Epidermal melanocyte (primary cell): Measurements from ENCODE around the gene CDCA8.

ENCODE experiments used
- DNase-seq: peaks from one replicate; pipeline ENCODE4 v3.0.0; 2011; ENCODE audit warnings: low spot score; ENCODE audit not compliant: insufficient read length

CDCA8 gene

DNA sequence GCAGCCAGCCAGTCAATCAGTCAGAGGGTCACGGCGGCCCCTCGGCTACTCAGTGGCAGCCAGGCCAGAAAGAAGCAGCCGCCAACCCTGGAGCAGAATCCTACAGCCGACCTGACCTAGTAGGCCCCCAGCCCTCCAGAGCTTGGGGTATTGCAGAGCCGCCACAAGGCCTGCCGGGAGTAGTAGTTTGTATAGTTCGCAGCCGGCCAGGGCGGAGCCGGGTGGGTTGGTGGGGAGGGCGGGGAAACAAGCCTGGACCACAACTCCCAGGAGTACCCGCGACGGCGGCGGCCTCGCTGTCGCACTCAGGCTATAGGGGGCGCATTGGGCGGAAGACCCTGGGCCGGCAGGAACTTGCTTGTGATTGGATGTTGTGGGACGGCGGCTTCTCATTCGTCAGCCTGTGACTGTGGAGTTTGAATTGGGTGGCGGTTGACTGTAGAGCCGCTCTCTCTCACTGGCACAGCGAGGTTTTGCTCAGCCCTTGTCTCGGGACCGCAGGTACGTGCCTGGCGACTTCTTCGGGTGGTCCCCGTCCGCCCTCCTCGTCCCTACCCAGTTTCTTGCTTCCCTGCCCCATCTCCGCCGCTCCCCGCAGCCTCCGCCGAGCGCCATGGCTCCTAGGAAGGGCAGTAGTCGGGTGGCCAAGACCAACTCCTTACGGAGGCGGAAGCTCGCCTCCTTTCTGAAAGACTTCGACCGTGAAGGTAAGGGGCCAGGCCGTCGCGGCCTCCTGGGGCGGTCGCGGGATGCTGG, at the start of gene CDCA8:
CDCA8 (plus strand) TSS at position 439 of the 756 bp plus-strand sequence; CDS start at position 614, 175 bp downstream.
- DNase-seq, result peak; percentile 98

DNA sequence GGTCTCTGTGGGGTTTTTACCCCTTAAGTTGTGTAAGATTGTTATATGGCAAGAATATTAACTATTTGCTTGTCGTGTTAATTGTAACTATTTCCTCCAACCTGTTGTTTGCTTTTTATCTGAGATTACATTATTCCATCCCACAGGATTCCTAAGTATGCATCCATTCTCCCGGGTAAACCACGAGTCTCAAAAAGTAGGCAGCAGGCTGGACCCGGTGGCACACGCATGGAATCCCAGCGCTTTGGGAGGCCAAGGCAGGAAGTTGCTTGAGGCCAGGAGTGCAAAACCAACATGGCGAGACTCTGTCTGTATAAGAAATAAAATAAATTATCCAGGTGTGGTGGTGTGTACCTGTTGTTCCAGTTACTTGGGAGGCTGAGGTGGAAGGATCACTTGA, 45.0 kb upstream of the CDCA8 start:
- no peak for DNase-seq

DNA sequence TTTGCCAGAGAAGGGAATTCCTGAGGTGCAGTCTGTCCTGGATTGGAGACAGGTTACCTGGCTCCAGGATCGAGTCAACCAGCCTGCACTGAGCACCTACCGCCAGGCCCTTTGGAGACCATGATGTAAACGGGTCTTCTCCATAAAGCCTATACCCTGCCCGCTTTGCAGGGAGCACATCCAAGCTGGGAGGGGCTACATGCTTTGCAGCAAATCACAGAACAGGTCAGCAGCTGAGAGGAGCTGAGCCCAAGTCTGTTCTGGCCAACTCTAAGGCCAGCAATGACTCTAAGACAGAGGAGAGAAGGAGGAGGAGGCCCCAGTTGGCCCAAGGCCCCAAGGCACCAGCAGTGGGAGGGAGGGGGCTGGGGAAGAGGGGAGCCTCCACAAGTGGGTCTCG, 42.1 kb upstream of the CDCA8 start:
- DNase-seq, result no peak

DNA sequence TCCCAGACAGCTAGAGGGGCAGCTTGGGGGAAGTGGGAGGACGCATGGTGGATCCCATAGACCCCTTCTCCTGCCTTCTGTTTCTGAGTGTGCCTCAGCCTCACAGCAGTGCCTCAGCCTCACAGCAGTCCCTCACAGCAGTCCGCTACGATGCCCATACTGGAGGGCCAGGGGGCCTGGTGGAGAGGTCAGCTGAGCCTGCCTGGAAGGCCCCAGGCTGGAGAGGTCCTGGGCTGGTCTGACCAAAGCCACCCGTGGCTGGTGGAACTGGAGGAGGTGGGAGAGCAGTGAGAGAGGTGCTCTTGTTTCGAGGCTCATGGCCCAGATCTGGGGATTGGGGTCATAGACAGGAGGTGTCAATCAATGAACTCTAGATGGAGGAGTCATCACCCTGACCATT, 41.6 kb upstream of the CDCA8 start:
- DNase-seq, result no peak

DNA sequence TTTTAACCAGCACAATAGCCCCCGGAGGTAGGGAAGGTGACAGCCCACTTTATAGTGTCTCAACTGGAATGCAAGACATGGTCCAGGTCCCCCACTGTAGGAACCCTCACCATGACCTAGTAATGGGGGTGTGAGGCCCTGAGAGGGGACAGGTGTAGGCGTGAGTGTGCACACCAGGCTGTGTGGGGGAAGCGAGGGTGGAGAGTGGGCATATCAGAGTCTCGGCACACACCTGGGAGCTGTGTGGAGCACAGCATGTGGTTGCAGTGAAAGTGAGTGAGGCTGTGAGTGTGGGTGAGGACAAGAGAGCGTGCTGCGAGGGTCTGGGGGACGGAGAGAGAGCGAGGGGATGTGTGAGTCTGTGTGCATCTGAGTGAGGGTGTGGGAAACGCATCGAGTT, 40.5 kb upstream of the CDCA8 start:
- DNase-seq, result no peak

DNA sequence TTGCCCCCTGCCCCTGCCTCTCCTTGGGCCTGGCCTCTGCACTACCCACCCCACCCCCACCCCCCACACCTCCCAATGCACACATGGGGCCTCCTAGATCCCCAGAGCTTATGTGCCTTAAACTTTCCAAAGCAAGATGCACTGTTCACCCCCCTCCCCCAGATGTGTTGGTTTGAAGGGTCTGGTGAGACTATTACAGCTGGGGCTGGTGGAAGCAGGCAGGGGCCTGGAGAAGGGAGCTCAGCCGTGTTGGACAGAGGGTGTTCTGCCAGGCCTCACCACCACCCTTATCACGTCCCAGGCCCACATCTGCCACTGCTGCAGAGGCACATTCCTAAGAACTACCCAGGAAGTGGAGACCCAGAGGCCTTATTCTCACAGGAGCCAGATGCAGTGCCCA, 39.3 kb upstream of the CDCA8 start:
- DNase-seq, result no peak

DNA sequence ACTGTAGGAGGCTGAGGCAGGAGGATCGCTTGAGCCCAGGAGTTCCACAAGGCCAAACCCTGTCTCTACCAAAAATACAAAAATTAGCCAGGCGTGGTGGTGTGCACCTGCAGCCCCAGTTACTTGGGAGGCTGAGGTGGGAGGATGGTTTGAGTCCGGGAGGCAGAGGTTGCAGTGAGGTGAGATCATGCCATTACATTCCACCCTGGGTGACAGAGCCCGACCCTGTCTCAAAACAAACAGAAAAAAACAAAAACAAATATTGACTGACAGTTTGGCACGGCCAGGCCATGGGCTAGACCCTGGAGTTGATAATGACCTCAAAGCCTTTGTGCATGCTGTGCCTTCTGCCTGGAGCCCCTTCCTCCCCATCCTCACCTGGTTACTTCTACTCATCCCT, 38.4 kb upstream of the CDCA8 start:
- no peak for DNase-seq

DNA sequence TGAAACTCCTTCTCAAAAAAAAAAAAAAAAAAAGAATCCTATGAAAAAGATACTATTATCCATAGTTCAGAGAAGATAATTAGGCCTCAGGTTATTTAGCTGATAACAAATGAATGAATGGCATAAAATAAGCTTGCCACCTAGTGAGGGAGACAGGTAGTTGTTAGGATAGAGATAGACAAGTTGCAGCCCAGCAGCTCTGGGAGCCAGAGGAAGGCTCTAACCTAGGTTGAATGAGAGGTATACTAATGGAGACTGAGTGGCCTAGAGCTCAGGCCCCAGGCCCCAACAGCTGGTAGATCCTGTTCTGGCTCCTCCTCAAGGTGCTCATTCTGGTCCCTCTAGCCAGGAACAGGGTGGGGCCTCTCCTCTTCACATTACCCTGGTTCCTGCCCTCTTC, 37.0 kb upstream of the CDCA8 start:
- no peak for DNase-seq

DNA sequence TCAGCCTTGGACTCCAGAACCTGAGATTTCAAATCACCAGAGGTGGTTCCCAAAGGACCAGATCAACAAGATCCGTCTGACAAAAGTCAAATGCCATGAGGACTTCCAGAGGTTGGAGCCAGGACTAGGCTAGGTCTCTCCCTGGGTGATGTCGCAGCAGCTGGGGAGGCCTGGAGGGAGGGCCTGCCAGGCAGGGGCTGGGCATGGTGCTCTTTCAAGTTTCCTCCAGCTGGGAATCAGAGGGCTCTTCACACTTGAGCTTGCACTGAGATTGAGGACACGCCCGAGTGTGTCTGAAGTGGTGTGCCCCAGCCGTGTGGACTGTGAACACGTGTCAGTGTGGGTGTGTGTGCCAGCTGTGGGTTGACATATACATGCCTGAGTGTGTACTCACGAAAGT, 36.3 kb upstream of the CDCA8 start:
- DNase-seq, result no peak

DNA sequence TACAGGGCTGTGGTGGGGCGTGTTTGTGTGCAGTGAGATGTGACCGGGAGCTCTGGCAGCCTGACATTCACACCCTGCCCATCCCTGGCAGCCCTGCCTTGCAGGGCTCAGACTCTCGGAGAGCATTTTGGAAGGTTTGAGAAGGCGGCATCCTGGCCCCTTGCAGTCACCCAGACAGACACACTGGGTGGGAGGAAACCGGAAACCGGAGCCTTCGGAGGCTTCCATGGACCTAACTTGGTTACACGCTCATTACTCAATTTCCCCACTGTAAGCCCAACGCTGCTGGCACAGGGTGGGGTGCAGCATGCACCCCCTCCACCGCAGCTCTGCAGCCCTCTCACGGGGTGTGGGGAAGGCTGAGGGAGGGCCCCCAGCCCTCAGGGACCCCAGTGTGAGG, 35.4 kb upstream of the CDCA8 start:
- no peak for DNase-seq

DNA sequence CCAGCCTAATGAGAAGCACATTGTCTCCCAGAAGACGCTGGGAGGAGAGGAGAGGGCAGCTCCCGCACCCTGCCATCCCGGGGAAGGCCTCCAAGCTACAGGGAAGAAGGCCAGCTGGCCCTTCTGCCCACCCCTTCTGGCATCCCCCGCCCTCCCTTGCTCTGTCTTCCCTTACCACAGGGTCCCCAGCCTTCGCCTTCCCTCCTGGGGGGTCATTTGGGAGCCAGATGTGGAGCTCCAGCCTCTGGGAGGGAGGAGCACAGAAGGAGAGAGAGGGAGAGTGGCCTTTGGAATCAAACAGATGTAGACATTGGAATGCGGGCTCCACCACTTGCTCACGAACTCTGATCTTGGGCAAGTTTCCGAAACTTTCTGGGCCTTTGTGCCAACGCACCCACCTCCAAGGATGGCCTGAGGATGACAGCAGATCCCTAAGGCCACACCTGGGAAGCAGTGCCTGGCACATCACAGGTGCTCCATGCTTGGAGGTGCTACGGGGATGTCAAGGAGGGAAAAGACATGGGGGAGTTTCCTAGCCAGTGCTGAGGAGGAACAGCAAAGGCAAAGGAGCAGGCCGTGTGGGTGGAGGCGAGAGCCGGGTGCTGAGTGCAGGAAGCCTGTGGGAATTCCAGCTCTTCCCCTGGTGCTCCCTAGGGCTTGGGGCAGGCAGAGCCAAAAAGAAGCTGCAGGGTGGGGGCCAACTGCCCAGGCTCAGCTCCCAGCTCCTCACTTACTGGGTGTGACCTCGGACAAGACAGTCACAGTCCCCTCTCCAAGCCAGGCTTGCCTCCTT, 34.5 kb upstream of the CDCA8 start:
- peak; percentile 40 for DNase-seq

DNA sequence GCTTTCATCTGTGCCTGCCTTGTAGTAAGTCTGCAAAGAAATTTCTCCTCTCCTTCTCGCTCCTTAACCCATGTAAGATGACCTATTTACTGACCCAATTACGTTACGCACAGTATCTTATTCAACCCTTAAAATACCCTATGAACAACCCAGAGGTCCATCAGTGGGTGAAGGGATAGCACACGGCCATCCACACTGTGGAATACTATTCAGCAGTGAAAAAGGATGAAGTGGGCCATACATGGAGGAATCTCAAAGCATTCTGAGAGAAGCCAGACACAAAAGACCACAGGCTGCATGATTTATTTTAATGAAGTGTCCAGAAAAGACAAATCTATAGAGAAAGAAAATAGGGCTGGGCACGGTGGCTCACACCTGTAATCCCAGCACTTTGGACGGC, 33.8 kb upstream of the CDCA8 start:
- no peak for DNase-seq

DNA sequence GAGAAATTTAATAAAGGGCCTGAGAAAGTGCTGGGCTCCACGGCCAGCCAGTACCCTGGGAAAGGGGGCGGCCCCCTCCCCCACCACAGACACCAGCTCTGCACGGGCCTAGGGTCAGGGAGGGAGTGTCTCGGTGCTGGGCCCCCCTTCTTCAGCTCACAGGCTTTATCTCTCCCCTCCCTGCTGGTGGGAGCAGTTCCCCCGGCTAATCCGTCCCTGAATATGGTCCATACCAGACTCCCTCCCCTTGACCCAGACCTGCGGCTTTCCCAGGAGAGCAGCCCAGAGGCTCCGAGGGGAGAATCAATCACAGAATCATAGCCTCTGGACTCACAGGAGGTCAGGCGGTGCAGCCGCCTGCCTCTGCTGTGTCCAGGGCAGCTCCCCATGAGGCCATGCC, 31.7 kb upstream of the CDCA8 start:
- DNase-seq, result no peak

DNA sequence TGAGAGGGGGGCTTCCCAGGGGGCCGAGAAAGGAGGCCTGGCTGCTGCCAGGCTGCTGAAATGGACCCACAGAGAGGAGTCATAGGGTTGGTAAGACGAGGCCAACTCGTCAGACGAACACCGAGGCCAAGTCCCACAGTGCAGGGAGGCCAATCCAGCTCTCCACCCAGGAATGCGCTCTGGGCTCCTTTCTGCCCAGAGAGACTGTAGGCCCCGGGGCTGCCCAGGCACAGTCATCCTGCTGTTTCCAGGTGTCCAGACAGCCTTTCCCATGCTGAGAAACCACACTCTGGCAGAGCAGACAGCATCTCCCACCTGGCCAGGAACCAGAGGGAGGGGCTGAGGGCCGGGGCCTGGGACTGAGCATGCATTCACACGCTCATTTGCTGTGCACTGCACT, 30.9 kb upstream of the CDCA8 start:
- DNase-seq, result no peak

DNA sequence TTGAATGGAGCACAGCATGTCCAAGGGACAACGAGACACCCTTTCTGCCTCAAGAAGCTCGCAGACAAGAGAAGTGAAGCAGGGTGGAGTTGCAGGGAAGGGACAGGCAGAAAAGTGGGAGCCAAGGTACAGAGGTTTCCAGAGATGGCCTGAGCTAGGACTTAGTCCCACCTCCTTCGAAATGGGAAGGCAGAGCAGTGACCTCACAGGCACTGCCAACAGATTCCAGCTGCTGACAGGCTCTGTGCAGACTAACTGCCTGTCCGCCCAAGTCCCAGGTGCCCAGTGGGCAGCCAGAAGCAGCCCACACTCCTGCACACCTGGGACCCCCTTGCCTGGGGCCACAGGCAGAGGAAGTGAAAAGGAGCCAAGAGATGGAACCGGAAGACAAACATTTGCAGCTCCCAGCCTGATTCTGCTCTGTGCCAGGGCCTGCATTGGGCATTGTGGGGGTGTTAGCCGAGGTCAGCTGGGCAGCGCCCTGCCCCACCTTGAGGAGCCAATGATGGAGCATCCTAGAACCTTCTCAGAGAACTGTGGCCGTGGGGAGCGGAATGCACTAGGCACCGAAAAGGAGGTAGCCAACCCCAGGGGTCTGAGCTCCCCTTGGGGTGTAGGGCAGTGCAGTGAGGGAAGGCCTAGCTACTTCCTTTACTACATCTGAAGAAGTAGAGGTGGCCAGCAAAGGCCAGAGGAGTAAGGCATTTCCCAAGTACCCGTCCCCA, 30.1 kb upstream of the CDCA8 start:
- DNase-seq, result no peak

DNA sequence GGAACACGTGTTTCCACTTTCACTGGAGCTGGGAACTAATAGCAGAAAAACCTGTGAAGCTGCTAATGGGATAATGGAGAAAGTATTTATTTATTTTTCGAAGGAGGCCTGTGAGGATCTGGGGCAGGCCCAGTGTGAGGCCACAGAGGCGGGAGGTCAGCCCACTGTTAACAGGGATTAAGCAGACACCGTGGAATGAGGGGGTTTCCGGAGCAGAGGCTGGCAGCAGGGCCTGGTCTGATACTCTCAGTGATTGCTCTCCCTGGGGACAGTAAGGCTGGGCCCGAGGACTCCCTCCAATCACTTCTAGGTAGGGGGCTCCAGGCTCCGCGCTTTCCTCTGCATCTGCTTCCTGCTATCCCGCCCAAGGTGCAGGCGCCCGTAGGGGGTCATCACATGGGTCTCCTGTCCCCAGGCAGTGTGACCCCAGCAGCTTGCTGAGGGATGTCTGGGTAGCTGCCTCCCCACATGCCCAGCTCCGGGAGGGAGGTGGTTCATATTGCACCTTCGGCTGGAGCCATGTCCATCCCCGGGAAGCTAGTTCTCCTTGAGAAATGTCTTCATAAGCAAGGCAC, 28.8 kb upstream of the CDCA8 start:
- DNase-seq, result no peak

DNA sequence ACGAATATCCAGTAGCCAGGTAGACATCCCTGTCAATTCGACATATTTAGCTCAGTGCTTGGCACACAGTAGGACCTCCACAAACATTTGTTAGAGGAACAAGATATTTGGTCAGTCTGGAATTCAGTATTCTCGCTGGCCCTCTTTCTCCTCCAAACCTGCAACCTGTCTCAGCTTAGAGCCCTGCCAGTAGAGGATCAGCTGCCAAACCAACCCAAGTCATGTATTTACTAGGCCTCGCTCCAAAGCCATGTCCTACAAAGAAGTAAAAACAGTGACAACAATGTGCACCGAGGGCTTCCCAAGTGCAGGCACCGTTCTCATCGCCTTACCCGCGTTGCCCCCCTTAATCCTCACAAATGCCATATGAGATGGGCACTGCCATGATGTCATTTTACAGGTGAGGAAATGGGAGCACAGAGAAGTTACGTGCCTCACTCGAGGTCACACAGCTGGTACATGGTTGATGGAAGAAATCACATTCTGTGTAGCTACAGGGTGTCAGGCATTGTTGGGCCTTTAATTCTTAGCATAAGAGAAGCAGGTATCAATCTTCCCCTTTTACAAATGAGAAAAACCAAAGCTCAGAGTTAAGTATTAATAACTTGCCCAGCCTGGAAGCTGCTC, 26.0 kb upstream of the CDCA8 start:
- DNase-seq, result no peak

DNA sequence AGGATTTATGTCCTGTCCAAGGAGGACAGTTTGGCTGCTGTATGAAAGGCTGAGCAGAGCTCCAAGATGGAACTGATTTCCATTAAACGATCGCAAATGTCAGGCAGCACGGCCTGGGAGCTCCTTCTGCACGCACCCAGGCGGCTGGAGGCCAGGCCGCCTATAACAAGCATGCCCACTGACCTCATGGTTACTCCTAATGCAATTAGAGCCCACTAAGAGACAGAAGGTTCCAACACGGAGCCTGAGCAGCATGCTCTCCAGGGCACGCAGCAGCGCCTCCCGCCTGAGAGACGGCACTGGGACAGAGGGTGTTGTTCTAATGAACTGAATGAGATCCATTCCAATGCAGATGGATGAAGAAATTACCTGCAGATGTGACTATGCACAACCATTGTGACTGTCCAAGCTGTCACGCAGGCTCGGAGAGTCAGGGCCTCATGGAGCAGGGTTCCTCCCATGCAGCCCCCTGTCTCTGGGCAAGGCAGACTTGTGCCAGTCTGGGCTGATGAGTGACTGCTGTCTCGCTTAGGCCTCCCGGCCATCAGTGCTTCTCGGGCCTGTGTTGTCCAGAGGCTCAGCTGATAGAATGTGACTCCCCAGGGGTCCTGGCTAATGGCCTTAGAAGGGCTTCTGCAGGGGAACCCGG, 25.2 kb upstream of the CDCA8 start:
- DNase-seq, result peak; percentile 49

DNA sequence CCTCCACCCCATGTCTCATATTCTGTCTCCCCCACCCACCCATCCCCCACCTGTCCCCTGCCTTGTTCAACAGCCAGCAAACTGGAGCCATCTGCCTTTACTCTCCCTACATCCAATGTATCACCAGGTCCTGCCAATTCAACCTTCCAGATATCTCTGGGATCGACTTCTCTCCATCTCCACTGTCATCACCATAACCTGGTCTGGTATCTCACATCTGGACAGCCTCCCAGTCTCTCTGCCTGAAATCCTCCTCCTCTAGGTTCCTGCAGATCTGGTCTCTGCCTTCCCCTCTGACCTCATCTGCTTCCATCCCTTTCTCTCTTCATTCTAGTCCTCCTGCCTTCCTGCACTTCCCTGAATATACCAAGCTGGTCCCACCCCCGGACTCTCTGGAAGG, 22.2 kb upstream of the CDCA8 start:
- DNase-seq, result no peak

DNA sequence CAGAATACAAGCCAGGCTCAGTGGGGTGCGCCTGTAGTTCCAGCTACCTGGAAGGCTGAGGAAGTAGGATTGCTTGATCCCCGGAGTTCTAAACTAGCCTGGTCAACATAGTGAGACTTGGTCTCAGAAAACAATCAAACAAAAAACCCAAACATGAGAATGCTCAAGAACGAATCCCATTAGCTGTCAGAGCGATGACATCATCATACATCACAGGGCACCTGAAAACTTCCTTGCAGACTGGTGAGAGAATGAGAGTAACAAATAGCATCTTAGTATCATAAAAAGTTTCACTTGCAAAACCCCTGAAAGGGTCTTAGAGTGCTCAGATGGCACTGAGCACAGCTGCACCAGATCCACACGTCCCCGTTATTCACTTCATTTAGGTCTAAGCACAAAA, 21.1 kb upstream of the CDCA8 start:
- DNase-seq, result no peak
